Measurements from ENCODE around the gene COBL. TPM values are rescaled to one million over a fixed set of nuclear protein-coding genes. Genes with fewer than 3 reads are reported as not detected.

COBL gene
- total and polyA plus RNA-seq, 2 of the 8 experiments (the other 6 are each of a cell fraction or from before 2014, with no cell fraction given): 13.8 to 40.4 TPM

DNA sequence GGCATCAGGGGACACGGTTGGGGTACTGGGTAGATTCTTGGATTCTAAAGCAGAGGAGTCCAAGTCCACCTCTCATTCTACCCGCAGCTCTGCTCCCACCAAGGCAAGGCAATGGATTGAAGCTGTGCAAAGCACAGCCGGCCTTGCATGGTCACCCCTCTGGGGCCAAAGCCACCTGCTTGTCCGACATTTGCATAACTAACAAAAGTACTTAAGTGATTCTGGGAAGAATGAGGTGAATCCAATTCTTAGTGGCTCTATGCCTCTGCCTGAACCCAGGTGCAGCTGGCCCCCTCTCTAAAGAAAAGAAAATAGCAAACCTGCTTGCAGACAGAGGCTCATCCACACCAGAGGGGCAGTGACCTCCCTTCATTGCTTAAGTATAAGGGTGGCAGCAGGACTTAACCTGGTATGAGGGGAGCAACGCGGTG is 10.7 kb upstream of the COBL start (continued):
- TF ChIP-seq CTBP2 (IDR thresholded peaks at IDR 0.05; ENCODE audit: borderline replicate concordance, insufficient read depth, insufficient read length, low read length): peak; percentile 91
- TF ChIP-seq JUN (IDR thresholded peaks at IDR 0.05; ENCODE audit: low read depth, low read length): no peak
- TF ChIP-seq TAF1 (IDR thresholded peaks at IDR 0.05; ENCODE audit: low read depth, low read length): peak; percentile 82
- TF ChIP-seq HDAC2 (IDR thresholded peaks at IDR 0.05; ENCODE audit: borderline replicate concordance in 1 of 2, low read depth in 2 of 2, low read length in 2 of 2): no peak; a peak in 1 of 4 replicates
- TF ChIP-seq POLR2AphosphoS5 (IDR thresholded peaks at IDR 0.05; ENCODE audit: low read depth, low read length): peak; percentile 86
- TF ChIP-seq KDM1A (IDR thresholded peaks at IDR 0.05; ENCODE audit: borderline replicate concordance, low read length): no peak
- peak; percentile 37; the same call in 1 of the 2 replicates for TF ChIP-seq YY1 (IDR thresholded peaks at IDR 0.05; ENCODE audit: low read depth, low read length)
- no peak for TF ChIP-seq SAP30 (IDR thresholded peaks at IDR 0.05; ENCODE audit: insufficient read depth, insufficient replicate concordance, low read length)
- no peak for TF ChIP-seq HDAC6 (IDR thresholded peaks at IDR 0.05; ENCODE audit: low read depth, low read length)
- TF ChIP-seq NRF1 (IDR thresholded peaks at IDR 0.05; ENCODE audit: low read depth, low read length): no peak
- TF ChIP-seq CHD1 (IDR thresholded peaks at IDR 0.05; ENCODE audit: low read depth, low read length): no peak
- peak; percentile 100 for TF ChIP-seq TCF12 (IDR thresholded peaks at IDR 0.05; ENCODE audit: low read depth, low read length)
- no peak for TF ChIP-seq EGR1 (IDR thresholded peaks at IDR 0.05; ENCODE audit: borderline replicate concordance, low read depth, low read length)
- TF ChIP-seq SP1 (IDR thresholded peaks at IDR 0.05; ENCODE audit: low read depth, low read length): peak; percentile 86
- TF ChIP-seq SUZ12 (IDR thresholded peaks at IDR 0.05; ENCODE audit: low read length): no peak
- TF ChIP-seq SIN3A (conservative IDR thresholded peaks at IDR 0.05 in 1 of 2, IDR thresholded peaks at IDR 0.05 in 1 of 2; ENCODE audit: low read depth in 1 of 2, low read length in 2 of 2): 0 out of 4 replicates have a peak, but pooled peaks of 1 of the 2 experiments have one; percentile 37
- no peak for TF ChIP-seq SP4 (IDR thresholded peaks at IDR 0.05; ENCODE audit: low read length)
- no peak for TF ChIP-seq RNF2 (IDR thresholded peaks at IDR 0.05; ENCODE audit: borderline replicate concordance, low read depth, low read length, missing control alignments, poor library complexity, severe bottlenecking)
- TF ChIP-seq SIRT6 (IDR thresholded peaks at IDR 0.05; ENCODE audit: low read length): no peak
- TF ChIP-seq FOSL1 (IDR thresholded peaks at IDR 0.05; ENCODE audit: insufficient read depth, low read depth, low read length): no peak
- TF ChIP-seq, protein P1, sequence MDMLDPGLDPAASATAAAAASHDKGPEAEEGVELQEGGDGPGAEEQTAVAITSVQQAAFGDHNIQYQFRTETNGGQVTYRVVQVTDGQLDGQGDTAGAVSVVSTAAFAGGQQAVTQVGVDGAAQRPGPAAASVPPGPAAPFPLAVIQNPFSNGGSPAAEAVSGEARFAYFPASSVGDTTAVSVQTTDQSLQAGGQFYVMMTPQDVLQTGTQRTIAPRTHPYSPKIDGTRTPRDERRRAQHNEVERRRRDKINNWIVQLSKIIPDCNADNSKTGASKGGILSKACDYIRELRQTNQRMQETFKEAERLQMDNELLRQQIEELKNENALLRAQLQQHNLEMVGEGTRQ (IDR thresholded peaks at IDR 0.05; ENCODE audit: low read length): no peak
- TF ChIP-seq, protein P2, sequence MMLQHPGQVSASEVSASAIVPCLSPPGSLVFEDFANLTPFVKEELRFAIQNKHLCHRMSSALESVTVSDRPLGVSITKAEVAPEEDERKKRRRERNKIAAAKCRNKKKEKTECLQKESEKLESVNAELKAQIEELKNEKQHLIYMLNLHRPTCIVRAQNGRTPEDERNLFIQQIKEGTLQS (IDR thresholded peaks at IDR 0.05; ENCODE audit: insufficient read depth, low read depth, low read length): no peak
- TF ChIP-seq CREB1 (IDR thresholded peaks at IDR 0.05): no peak
- peak; percentile 98 for TF ChIP-seq NANOG (IDR thresholded peaks at IDR 0.05; ENCODE audit: insufficient read depth, low read depth, low read length, poor library complexity, severe bottlenecking)
